Activated T-helper 1 cell treated with Interleukin-2 at 50 U/mL for 16 hours (primary cell): ENCODE measurements around the gene DDX18.
A peak's percentile ranks its signal among the peaks of the same experiment; 100 is the strongest.
"Not testable (repeated sequence)": the region's sequence is repeated elsewhere in the genome, so short reads cannot be mapped to it uniquely, and the experiment has no call there.

ENCODE experiments used
- DNase-seq: peaks from one replicate; pipeline ENCODE4 v3.0.0-alpha.2; 2020; ENCODE audit warnings: low read depth

Gene DDX18

GRCh38 chr2:117814417-117815264, at the start of gene DDX18:
Gene DDX18, plus strand, starts transcription at chr2:117814691. Its CDS starts 87 bp downstream, at chr2:117814778.
- peak; percentile 95 for DNase-seq

- DNase-seq = no peak
These were observed 43.8 kb upstream of the DDX18 start for GRCh38 chr2:117770730-117771129.

DNA sequence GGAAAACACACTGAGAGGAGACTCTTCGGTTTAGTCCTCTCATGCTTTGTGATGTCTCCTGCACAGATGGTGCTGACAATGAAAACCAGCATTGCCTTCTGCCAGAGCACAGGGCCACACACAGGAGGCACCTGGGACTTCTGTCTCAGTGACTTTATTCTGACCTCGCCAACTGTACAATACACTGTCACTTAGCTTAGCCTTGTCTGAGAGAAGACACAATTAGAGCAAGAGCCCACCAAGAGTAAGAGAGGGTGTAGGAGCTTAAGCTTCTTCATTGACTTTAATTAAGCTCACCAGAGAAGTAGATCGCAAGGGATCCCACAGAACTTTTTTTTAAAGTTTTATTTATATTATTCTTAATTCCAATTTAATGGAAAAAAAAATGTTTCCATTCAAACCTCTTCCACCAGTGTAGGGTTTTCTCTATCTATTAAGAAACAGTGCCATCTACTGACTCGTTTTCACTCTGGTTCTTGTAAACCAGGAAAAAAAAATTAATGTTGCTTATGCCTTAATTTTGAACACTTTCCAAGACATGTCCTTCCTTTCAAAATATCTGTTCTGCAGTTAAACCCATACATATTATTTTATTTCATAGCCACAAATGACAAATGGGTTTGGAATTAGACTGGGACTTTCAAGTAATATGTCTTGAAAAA, 42.4 kb upstream of the DDX18 start:
- DNase-seq = no peak

GRCh38 chr2:117774716-117775115, 39.8 kb upstream of the DDX18 start:
- DNase-seq = no peak

- no peak for DNase-seq
These were observed 38.7 kb upstream of the DDX18 start for GRCh38 chr2:117775703-117776219.

GRCh38 chr2:117776888-117777287, 37.6 kb upstream of the DDX18 start:
- no peak for DNase-seq

GRCh38 chr2:117785740-117786139, 28.8 kb upstream of the DDX18 start:
- no peak for DNase-seq

DNA sequence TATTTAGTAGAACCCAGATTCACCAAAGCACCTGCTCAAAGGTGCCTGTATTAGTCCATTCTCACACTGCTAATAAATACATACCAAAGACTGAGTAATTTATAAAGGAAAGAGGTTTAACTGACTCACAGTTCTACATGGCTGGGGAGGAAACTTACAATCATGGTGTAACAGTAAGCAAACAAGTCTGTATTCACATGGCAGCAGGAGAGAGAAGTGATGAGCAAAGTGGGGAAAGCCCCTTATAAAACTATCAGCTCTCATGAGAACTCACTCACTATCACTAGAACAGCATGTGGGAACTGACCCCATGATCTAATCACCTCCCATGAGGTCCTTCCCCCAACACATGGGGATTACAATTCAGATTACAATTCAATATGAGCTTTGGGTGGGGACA, 28.0 kb upstream of the DDX18 start:
- DNase-seq = no peak

- no peak for DNase-seq
These were observed 25.0 kb upstream of the DDX18 start for GRCh38 chr2:117789505-117789904.

DNA sequence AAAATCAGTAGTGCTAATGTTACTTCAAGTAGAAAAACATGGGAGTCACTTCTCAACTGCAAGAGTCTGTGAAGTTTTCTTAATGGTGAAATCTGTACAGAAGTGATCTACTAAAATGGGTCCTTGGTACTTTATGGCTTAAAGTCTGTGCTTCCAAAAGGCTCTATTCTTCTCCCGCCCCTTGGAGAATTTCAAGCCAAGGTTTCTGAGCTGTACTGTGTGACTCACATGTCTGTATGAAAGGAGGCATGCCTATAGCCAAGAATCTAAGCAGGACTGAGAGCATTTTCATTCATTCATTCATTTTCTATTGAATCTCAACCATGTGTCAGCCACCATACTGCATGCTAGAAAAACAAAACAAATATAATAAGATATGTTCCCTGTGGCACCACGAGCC, 19.8 kb upstream of the DDX18 start:
- DNase-seq = no peak

GRCh38 chr2:117801826-117802225, 12.7 kb upstream of the DDX18 start:
- DNase-seq = no peak

DNA sequence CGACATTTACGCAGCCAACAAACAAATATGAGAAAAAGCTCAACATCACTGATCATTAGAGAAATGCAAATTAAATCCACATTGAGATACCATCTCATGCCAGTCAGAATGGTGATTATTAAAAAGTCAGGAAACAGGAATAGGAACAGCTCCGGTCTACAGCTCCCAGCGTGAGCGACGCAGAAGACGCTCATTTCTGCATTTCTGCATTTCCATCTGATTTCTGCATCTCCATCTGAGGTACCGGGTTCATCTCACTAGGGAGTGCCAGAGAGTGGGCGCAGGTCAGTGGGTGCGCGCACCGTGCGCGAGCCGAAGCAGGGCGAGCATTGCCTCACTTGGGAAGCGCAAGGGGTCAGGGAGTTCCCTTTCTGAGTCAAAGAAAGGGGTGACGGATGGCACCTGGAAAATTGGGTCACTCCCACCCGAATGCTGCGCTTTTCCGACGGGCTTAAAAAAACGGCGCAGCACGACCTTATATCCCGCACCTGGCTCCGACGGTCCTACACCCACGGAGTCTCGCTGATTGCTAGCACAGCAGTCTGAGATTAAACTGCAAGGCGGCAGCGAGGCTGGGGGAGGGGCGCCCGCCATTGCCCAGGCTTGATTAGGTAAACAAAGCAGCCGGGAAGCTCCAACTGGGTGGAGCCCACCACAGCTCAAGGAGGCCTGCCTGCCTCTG, 10.7 kb upstream of the DDX18 start:
- DNase-seq = not testable (repeated sequence)

DNA sequence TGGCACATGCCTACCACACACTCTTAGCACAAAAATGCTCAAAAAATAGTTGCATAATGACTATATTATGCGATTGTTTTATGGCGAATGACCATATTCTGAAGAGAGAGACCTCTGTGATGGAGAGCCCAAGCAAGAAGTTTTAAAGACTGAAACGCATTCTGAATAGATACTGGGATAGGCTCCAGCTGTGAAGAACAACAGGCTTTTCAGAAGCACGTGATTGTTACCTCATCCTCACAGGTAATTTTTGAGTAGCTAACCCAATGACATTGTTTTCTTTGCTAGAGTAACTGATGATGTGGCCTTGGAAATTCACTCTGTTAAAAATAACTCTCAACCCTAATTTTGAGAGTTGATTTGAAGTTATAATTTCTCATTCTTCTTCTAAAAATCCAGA, 2.0 kb upstream of the DDX18 start:
- DNase-seq = no peak

DNA sequence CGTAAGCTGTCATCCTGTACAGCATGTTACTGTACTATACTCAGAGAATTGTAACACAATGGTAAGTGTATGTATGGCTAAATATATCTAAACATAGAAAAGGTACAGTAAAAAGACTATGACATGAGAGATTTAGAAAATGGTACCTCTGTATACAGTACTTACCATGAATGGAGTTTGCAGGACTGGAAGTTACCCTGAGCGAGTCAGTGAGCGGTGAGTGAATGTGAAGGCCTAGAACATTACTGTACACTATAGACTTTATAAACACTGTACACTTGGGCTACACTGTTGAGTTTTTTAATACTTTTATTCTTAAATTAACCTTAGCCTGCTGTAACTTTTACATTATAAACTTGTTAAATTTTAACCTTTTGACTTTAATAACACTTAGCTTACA, 1.5 kb downstream of the DDX18 start:
- no peak for DNase-seq

DNA sequence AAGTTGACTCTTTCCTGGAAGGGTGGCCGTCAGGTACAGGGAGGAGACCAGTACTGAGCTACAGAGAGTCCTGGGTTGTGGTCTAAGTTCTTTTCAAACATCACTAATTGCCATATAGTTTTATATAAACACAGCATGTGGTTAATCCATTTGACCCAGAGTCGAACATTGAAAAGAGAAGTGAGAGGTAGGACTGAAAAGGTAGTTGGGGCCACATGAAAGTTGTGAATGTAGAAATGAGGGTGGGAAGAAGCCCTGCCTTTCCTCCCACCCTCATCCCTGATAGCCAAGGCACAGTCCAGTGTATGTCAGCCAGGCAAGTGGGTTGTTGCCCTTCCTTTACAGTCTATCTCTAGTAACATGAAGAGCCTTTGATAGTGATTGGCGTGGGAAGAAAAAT, 4.4 kb downstream of the DDX18 start:
- DNase-seq = no peak

- no peak for DNase-seq
These were observed 6.0 kb downstream of the DDX18 start for GRCh38 chr2:117820444-117820843.

DNA sequence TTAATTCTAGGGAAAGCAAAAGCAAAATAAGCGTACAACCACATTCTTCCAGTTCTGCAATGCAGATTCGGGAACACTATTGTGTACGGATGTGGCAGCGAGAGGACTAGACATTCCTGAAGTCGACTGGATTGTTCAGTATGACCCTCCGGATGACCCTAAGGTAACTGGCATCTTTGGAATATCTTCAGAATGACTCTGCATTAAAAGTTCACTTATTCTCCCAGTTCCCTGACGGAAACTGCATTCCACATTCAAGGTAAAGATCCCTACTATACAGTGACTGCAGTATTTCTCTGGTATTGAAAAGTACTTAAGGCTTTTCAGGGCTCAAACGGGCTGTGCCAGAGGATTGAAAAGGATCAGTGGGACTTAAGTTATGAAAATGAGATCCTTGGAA, 10.9 kb downstream of the DDX18 start:
- DNase-seq = no peak

- DNase-seq = not testable (repeated sequence)
These were observed 13.0 kb downstream of the DDX18 start for GRCh38 chr2:117827464-117827863.

GRCh38 chr2:117828870-117829269, 14.4 kb downstream of the DDX18 start:
- DNase-seq = no peak

DNA sequence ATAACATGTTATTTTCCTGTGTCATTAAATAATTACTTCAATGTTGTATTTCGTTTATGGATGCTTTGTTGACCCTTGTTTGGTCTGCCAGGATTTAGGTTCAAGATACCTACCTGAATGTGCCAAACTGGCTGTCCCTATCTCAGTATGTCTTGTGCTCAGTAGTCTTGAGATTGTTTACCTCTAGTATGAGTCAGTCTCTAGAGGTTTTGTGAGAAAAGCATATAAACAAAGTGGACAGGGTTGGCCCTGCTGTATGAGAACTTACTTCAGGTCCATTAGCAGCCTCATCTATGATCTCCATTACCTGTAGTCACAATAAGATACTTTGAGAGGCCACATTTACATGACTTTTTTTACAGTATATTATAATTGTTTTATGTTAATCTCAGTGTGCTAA, 17.8 kb downstream of the DDX18 start:
- no peak for DNase-seq

DNA sequence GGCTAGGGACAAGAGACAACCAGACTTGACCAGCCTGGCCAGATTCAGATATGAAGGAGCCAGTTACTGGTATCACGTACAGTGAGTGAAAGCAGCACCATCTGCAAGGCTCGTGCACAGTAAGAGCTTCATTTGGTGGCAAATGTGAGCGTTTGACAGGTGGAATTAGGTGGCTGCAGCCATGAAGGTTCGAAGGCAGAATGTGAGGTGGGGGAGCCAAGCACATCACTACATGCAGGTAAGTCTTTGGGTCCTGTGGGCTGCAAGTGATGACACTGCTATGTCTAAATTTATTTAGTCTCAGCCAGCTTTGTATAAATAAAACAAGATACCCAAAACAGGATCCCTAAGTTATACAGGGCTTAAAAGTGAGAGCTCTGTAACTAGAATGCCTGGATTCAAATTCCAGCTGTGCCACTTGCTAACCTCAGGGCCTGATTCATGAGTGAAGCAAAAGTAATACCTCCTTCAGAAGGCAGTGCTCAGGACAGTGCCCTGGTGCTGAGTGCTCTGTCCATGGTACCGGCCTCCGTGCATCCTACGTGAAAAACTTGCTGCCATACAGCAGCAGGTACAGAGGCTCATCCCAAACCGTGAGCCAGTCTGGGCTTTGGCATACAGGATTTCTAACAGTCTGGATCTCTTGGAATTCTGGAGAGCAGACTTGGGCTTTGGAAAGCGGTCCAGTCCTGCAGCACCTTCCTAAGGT, 18.6 kb downstream of the DDX18 start:
- no peak for DNase-seq

- no peak for DNase-seq
These were observed 19.4 kb downstream of the DDX18 start for GRCh38 chr2:117833911-117834310.
